Stimulated activated CD8-positive, alpha-beta memory T cell treated with anti-CD3 and anti-CD28 coated beads, Interleukin-2, amount 100 ng/mL, for 1 hour (primary cell): ENCODE data around the gene LYZL4.
A peak's percentile ranks its signal among the peaks of the same experiment; 100 is the strongest.

Experiments
- DNase-seq, 2 donors: peaks; one replicate each; pipeline ENCODE4 v3.0.0-alpha.2; 2020; ENCODE audit warnings: low read depth in 2 of 2

The LYZL4 gene

GRCh38 chr3:42410370-42411131 is at the start of gene LYZL4:
TSS of gene LYZL4 (minus strand) at chr3:42410610. CDS start at chr3:42407251, 3,359 bp downstream.
- no peak for DNase-seq

- DNase-seq = no peak
Measured at GRCh38 chr3:42459151-42459550, 48.7 kb upstream of the LYZL4 start.

- DNase-seq = no peak
Measured at GRCh38 chr3:42456211-42456610, 45.8 kb upstream of the LYZL4 start.

GRCh38 chr3:42451546-42452230 is 41.3 kb upstream of the LYZL4 start:
- no peak for DNase-seq

GRCh38 chr3:42451116-42451515 is 40.7 kb upstream of the LYZL4 start:
- no peak for DNase-seq

GRCh38 chr3:42450567-42450966 is 40.2 kb upstream of the LYZL4 start:
- DNase-seq = no peak

- DNase-seq = no peak
Measured at GRCh38 chr3:42447481-42447880, 37.1 kb upstream of the LYZL4 start.

- no peak for DNase-seq
Measured at GRCh38 chr3:42446111-42447050, 36.0 kb upstream of the LYZL4 start.

- DNase-seq = peak; percentile 60 to 63
Measured at GRCh38 chr3:42443819-42444436, 33.5 kb upstream of the LYZL4 start.

GRCh38 chr3:42443292-42443691 is 32.9 kb upstream of the LYZL4 start:
- no peak for DNase-seq

- DNase-seq = no peak
Measured at GRCh38 chr3:42442640-42443039, 32.2 kb upstream of the LYZL4 start.

- DNase-seq = no peak
Measured at GRCh38 chr3:42441791-42442190, 31.4 kb upstream of the LYZL4 start.

- DNase-seq = no peak
Measured at GRCh38 chr3:42440924-42441323, 30.5 kb upstream of the LYZL4 start.

- DNase-seq = no peak
Measured at GRCh38 chr3:42439261-42440115, 29.1 kb upstream of the LYZL4 start.

GRCh38 chr3:42438758-42439157 is 28.3 kb upstream of the LYZL4 start:
- no peak for DNase-seq

GRCh38 chr3:42438193-42438592 is 27.8 kb upstream of the LYZL4 start:
- no peak for DNase-seq

- DNase-seq = no peak
Measured at GRCh38 chr3:42434777-42435380, 24.5 kb upstream of the LYZL4 start.

- DNase-seq = no peak
Measured at GRCh38 chr3:42432485-42432884, 22.1 kb upstream of the LYZL4 start.

GRCh38 chr3:42430781-42431532 is 20.5 kb upstream of the LYZL4 start:
- no peak for DNase-seq

- no peak for DNase-seq
Measured at GRCh38 chr3:42428830-42429229, 18.4 kb upstream of the LYZL4 start.
